Stimulated activated CD4-positive, alpha-beta T cell treated with anti-CD3 and anti-CD28 coated beads, Interleukin-4, amount 100 ng/mL, for 48 hours (primary cell): ENCODE data around the gene KRI1.
A peak's percentile ranks its signal among the peaks of the same experiment; 100 is the strongest.

Source experiments
- DNase-seq, 2 donors: peaks; one replicate each; pipeline ENCODE4 v3.0.0-alpha.2; 2020; ENCODE audit warnings: low read depth in 2 of 2

KRI1 gene

GRCh38 chr19:10518444-10519361 lies 47.1 kb downstream of the KRI1 start:
- DNase-seq = no peak

DNA sequence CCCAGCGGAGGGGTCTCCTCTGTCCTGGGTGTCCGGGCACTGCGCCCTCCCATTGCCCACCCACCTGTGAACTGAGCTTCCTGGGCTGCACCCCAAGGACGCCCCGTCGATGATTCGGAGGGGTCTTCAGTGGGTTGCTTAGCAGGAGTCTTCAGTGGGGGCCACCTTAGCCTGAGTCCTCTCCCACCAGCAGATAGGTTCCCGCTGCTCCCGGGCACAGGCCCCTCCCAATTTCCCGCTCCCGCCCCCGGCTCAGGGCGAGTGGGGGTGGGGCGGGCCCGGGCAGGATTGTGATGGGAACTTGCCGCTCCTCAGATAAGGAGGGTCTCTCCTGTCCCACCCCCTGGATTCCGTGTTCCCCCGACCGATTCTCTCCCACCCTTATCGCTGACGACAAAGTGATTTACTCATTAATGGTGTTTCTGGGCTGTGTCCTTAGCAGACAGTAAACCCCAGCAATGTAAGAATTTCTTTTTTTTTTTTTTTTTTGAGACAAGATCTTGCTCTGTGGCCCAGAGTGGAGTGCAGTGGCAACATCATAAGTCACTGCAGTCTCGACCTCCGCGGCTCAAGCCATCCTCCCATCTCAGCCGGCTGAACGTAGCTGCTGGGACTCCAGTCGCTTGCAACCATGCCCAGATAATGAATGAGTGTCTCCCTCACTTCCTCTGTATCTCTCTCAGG lies 47.9 kb downstream of the KRI1 start:
- no peak for DNase-seq

GRCh38 chr19:10517361-10517759 lies 48.5 kb downstream of the KRI1 start, which contains the start of gene S1PR5:
S1PR5 (minus strand) TSS chr19:10517447; CDS start chr19:10515011, 2,436 bp downstream.
- DNase-seq = no peak

DNA sequence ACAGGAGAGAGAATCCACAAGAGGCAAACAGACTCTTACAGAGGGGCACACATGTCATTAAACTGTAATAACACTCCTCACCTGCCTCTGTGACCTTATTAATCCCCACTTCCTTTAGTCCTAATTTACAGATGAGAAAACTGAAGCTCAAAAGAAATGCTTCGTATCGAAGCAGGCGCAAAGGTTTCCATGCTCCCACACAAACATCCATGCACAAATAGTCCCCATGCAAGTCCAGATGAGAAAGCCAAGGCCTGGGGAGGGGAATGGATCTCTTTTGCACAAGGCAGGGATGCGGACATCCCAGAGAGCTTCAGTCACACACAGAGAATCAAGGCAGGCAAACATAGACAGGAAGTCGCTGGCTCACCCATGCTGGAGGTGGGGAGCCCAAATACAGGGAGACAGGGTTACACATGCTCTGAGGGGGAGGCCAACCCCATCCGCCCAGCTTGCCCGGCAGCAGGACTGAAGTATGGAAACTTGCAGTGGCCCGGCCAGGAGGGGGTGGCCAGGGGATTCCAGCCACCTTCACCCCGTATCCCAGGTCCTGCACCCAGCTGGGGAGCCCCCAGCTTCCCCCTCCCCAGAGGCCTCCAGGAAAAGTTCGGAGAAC lies 49.0 kb downstream of the KRI1 start:
- DNase-seq = no peak

GRCh38 chr19:10516064-10516385 lies 49.8 kb downstream of the KRI1 start:
- DNase-seq = no peak

DNA sequence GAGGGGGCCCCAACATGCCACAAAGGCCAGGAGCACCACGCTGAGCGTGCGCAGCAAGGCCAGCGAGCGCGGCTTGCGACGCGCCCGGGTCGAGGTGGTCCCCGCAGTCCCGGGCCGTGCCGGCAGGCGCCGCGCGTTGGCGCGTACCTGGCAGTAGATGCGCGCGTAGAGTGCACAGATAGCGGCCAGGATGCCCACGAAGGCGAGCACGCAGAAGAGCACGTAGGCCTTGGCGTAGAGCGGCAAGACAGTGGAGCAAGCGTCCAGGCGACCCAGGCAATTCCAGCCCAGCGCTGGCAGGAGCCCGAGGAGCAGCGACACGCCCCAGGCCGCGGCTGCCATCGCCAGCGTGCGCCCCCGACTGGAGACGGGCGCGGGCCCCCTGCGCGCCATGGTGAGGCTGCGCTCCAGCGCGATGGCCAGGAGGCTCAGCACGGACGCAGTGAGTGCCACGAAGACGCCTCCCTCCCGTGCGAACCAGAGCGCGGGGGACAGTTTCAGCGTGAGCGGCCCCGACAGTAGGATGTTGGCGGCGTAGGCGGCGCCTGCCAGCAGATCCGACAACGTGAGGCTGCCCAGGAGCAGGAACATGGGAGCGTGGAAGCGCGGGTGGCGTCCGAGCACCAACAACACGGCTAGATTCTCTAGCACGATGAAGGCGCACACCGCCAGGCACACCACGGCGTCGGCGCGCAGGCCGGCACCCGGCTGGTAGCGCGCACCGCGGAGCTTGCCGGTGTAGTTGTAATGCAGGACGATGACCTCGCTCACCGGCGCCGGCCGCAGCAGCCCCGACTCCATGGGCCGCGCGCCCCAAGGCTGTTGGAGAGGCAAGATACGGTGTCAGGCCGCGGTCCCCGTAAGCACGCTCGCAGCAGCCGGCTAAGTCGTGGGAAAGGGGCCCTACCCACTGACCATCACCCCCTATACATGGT lies 51.3 kb downstream of the KRI1 start:
- DNase-seq = peak in 1 of 2 donors; percentile 26

DNA sequence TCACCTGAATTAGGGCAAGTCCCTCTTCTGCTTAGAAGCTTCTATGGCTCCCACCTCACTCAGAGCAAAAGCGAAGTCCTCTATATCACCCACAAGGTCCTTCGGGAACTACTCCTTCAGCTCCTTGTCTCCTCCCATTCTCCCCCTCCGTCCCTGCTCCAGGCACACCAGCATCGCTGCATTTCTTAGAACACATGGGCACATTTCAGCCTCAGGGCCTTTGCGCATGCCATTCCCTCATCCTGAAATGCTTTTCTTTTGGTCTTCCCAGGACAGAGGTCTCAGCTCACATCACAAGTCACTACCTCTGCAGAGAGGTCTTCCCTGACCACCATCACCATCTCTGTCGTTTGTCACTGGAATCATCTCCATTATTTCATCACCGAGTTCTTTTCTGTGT lies 52.6 kb downstream of the KRI1 start:
- no peak for DNase-seq

- DNase-seq = peak; percentile 19 to 60
These were observed 55.5 kb downstream of the KRI1 start for GRCh38 chr19:10510301-10510802.

DNA sequence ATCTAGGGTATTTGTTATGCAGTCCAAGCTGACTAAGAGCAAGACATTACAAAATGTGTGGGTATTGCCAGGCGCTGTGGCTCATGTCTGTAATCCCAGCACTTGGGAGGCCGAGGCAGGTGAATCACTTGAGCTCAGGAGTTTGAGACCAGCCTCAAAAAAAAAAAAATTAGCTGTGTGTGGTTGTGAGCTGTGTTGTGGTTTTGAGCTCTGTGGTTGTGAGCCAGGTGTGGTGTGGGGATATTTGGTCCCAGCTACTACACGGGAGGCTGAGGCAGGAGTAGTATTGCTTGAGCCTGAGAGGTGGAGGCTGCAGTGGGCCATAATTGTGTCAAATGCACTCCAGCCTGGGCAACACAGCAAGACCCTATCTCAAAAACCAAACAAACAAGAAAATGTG lies 57.1 kb downstream of the KRI1 start:
- DNase-seq = peak in 1 of 2 donors; percentile 34

DNA sequence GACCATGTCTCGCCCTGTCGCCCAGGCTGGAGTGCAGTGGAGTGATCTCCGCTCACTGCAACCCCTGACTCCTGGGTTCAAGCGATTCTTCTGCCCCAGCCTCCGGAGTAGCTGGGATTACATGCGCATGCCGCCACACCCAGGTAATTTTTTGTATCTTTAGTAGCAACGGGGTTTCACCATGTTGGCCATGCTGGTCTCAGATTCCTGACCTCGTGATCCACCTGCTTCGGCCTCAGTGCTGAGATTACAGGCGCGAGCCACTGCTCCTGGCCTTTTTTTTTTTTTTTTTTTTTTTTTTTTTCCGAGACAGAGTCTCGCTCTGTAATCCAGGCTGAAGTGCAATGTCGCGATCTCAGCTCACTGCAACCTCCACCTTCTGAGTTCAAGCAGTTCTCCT lies 57.8 kb downstream of the KRI1 start:
- DNase-seq = no peak

GRCh38 chr19:10505583-10506229 lies 60.1 kb downstream of the KRI1 start:
- peak; percentile 77 to 87 for DNase-seq
